Lower lobe of right lung (tissue), 2 donors: ENCODE results near the gene SEC23IP. TPM values are rescaled to one million over a fixed set of nuclear protein-coding genes. Genes with fewer than 3 reads are reported as not detected.

Source experiments
- ATAC-seq, 2 donors: fragments of 200-7000 bp; cut with Tn5 transposase; one replicate each; pipeline ENCODE4 v1.9.1; 2020 to 2022; ENCODE audit warnings: mild to moderate bottlenecking in 2 of 2, moderate library complexity in 2 of 2
- DNase-seq: peaks from one replicate; pipeline ENCODE4 v3.0.0-alpha.2; 2020
- H3K27ac ChIP-seq: fragments of 200-600 bp; one replicate; pipeline ENCODE4 v1.8.0; 2022
- H3K27me3 ChIP-seq: fragments of 200-600 bp; one replicate; pipeline ENCODE4 v1.8.0; 2022; ENCODE audit warnings: low read depth
- H3K36me3 ChIP-seq: fragments of 200-600 bp; one replicate; pipeline ENCODE4 v1.8.0; 2022; ENCODE audit warnings: mild to moderate bottlenecking
- H3K4me1 ChIP-seq: fragments of 200-600 bp; one replicate; pipeline ENCODE4 v1.8.0; 2022
- H3K4me3 ChIP-seq: fragments of 200-600 bp; one replicate; pipeline ENCODE4 v1.8.0; 2022; ENCODE audit warnings: mild to moderate bottlenecking
- H3K9me3 ChIP-seq: fragments of 200-600 bp; one replicate; pipeline ENCODE4 v1.8.0; 2022
- CTCF ChIP-seq: fragments of 200-600 bp; IDR thresholded peaks from one replicate; pipeline ENCODE4 v1.8.0; 2022; ENCODE audit warnings: antibody characterized with exemption, mild to moderate bottlenecking
- intact Hi-C: fragments of 100-400 bp; cut with DNase I; formaldehyde crosslinking; loops from one replicate; pipeline ENCODE4 v1.11.0; 2022
- total RNA-seq: library from RNA; stranded (reverse); fragmentation: NEBNext Ultra II Directional; extraction: Animal tissue kit (Norgen Biotek cat#: 25700); gene quantifications from one replicate; pipeline ENCODE4 v1.2.1, GENCODE V29; 2021
- donor health status: DM: no; HTN: yes; CAD: no; lungs with severe emphysema.

SEC23IP gene
- total RNA-seq, 1 donor from 2014 or later = 58.8 TPM

GRCh38 chr10:119852822-119853221 lies 39.7 kb upstream of the SEC23IP start:
- no peak for ATAC-seq
- H3K27me3 ChIP-seq = no peaks in the 10 kb centered on the region
- peaks cover 96% of the 10 kb centered on the region for H3K36me3 ChIP-seq
- no peak for DNase-seq
- no peak overlapping the region for H3K27ac ChIP-seq
- TF ChIP-seq CTCF = no peak
- intact Hi-C loops = no loop called here
- H3K4me1 ChIP-seq = no peaks in the 10 kb centered on the region
- no peak overlapping the region for H3K4me3 ChIP-seq
- H3K9me3 ChIP-seq = no peaks in the 10 kb centered on the region

DNA sequence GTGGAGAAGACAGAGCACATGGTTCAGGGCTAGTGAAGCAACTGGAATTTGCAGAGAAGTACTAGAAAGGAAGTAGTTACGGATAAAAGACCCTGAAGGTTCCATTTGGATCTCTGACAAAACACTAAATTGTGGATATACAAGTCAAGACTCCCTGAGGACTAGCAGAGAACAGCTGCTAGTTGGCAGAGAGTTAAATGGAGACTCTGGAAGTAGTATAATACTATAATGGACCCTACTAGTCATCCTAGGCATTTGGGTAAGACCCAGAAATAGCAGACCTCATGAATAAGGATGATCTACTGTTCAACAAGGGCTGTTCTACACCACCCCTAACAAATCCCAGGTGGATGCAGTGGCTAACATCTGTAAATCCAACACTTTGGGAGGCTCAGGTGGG lies 39.0 kb upstream of the SEC23IP start:
- H3K9me3 ChIP-seq = no peaks in the 10 kb centered on the region
- DNase-seq = no peak
- ATAC-seq = no peak
- no peak overlapping the region for H3K4me3 ChIP-seq
- H3K27ac ChIP-seq = no peak overlapping the region
- H3K4me1 ChIP-seq = no peaks in the 10 kb centered on the region
- no peak for TF ChIP-seq CTCF
- peaks cover 96% of the 10 kb centered on the region for H3K36me3 ChIP-seq
- H3K27me3 ChIP-seq = no peaks in the 10 kb centered on the region
- intact Hi-C loops = no loop called here

- TF ChIP-seq CTCF = no peak
- no peak overlapping the region for H3K27ac ChIP-seq
- intact Hi-C loops = no loop called here
- H3K4me3 ChIP-seq = no peak overlapping the region
- DNase-seq = no peak
- H3K27me3 ChIP-seq = no peaks in the 10 kb centered on the region
- peaks cover 16% of the 10 kb centered on the region for H3K4me1 ChIP-seq
- peaks cover 55% of the 10 kb centered on the region for H3K36me3 ChIP-seq
- no peaks in the 10 kb centered on the region for H3K9me3 ChIP-seq
- ATAC-seq = no peak
Observed at GRCh38 chr10:119858063-119858462, 34.5 kb upstream of the SEC23IP start.

DNA sequence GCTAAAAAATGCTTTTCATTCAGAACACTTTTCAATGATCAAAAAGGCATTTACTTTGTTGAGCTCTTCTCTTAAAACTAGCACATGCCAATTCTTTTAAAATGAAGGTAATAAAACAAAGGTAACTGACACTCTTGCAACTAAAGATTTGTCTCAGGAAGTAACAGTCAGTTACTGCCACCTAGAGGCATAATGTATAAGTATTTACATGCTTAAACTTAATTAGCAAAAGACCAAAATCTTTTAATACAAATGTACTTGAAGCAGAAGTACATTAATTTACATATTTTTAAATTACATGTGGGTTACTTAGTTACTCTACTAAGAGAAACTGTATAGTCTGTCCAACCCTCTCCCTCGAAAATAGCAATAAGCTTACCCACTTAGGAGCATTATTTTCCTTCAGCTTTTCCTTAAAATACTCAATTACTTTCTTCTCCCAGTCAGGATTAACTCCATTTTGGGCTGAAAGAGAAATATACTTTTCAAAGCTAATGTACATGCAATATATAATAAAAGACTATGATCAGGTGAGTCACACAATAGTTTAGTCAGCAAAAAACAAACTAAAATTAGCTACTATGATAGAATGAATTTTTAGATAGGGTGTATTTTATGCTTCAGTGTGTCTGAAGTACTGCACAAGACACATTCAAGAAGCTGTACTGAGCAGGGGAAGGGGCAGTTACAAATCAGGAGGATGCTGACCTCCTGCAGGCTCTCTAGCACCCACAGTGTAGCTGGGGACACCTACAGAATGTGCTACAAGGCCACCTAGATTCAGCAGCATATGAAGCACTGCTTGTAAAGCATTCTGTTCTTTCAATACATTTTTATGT lies 32.9 kb upstream of the SEC23IP start:
- intact Hi-C loops = no loop called here
- ATAC-seq (no peak), DNase-seq (no peak)
- Histone ChIP-seq H3K27me3 (no peaks in the 10 kb centered on the region), H3K36me3 (peaks cover 39% of the 10 kb centered on the region), H3K4me1 (peaks cover 16% of the 10 kb centered on the region), H3K27ac (no peak overlapping the region), H3K9me3 (peaks cover 5% of the 10 kb centered on the region), H3K4me3 (no peak overlapping the region)
- peak; percentile 60 for TF ChIP-seq CTCF

DNA sequence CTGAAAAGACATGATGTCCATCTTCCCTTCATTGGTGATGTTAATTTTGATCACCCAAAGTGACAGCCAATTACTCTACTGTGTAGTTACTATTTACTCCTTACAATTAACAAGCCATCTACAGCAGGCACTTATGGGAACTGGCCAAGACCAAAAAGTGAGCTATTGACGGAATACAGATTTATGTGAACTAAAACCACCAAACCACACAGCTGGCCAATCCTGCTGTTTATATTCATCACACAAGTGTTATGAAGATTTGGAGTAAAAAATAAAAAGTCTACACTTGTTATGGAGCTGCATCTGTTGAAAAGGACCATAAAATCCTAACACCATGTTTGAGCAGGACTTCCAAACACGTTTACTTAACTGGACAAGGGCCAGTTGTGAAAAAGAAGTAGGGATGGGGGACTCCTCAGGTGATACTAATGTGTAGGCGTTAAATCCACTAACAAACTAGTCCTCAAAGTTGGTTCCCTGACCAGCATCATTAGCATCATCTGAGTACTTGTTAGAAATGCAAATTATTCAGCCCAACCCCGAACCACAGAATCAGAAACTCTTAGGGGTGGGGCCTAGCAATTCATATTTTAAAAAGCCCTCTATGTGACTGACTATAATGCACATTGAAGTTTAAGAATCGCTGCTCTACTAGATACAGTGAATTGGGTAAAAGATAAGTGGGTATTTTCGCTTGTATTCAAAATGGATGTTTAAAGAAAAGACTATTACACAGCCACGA lies 31.5 kb upstream of the SEC23IP start:
- ATAC-seq = no peak
- intact Hi-C loops = no loop called here
- DNase-seq = no peak
- Histone ChIP-seq H3K4me1 (peaks cover 16% of the 10 kb centered on the region), H3K9me3 (peaks cover 5% of the 10 kb centered on the region), H3K27me3 (no peaks in the 10 kb centered on the region), H3K36me3 (peaks cover 25% of the 10 kb centered on the region), H3K27ac (no peak overlapping the region), H3K4me3 (no peak overlapping the region)
- no peak for TF ChIP-seq CTCF
